Ectodermal cell (in vitro differentiated cells): ENCODE results near the gene SPPL2B.
A peak's percentile ranks its signal among the peaks of the same experiment; 100 is the strongest.

ENCODE experiments used
- H3K27ac ChIP-seq: 2 replicates; pipeline ENCODE4 v1.7.0; 2013; ENCODE audit warnings: mild to moderate bottlenecking, low read depth, low read length; ENCODE audit not compliant: insufficient read depth, poor library complexity, severe bottlenecking
- H3K27me3 ChIP-seq: 2 replicates; pipeline ENCODE4 v1.7.0; 2013; ENCODE audit warnings: mild to moderate bottlenecking, low read length; ENCODE audit not compliant: insufficient read depth, control insufficient read depth, poor library complexity, severe bottlenecking
- H3K36me3 ChIP-seq: one replicate; pipeline ENCODE4 v1.7.0; 2013; ENCODE audit warnings: low read length; ENCODE audit not compliant: control insufficient read depth, insufficient read depth
- H3K4me1 ChIP-seq: one replicate; pipeline ENCODE4 v1.7.0; 2013; ENCODE audit warnings: low read length; ENCODE audit not compliant: control insufficient read depth, insufficient read depth
- H3K4me3 ChIP-seq: 2 replicates; pipeline ENCODE4 v1.7.0; 2013; ENCODE audit warnings: low read depth, low read length, control low read depth; ENCODE audit not compliant: insufficient read depth
- H3K9me3 ChIP-seq: 2 replicates; pipeline ENCODE4 v1.7.0; 2013; ENCODE audit warnings: mild to moderate bottlenecking, low read length, moderate library complexity; ENCODE audit not compliant: control insufficient read depth
- WGBS, 2 experiments: methylation state at CpG; one replicate each; pipeline ENCODE4 v1.1.7; 2013; ENCODE audit warnings: missing lambda C conversion rate in 2 of 2; 5-methylcytosine and 5-hydroxymethylcytosine counted together

SPPL2B gene

DNA sequence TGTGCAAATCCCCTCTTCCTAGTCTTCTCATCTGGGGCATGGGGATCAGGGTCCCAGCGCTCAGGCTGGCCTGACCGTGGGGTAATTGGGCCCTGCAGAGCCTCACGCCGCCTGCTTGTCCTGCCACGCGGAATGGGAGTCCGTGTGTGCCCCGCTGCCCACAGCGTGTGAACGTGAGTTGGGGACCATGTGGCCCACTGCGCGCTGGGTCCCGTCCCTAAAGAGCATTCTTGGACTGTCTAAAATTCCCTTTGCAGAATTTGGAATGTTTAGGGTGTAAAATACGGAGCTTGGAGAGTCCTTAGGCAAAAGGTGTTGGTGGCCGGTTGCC, 34.5 kb downstream of the SPPL2B start:
- Histone ChIP-seq H3K4me3 (no peak overlapping the region), H3K27me3 (peaks cover 42% of the 10 kb centered on the region), H3K4me1 (no peaks in the 10 kb centered on the region), H3K9me3 (no peaks in the 10 kb centered on the region), H3K36me3 (no peaks in the 10 kb centered on the region), H3K27ac (no peak overlapping the region)
- 89 to 90% methylated on average over 15 of the region's 15 CpGs for WGBS, 2 experiments

DNA sequence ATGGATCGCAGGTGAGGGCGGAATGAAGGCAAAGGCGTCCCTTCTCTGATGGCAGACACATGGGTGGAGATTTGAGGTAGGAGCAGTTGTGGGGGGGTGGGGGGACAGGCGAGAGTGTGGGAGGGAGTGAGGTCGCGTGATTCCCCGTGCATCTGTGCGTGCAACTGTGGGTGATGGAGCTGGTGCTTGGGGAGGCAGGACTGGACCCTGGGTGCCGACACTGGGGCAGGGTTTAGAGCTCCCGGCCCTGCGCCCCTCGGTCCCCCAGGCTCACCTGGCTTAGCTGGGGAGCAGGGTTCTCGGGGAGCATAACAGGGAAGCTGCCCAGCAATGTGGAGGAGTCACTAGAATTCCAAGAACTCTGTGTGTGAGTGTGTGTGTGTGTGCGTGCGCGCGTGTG, 34.9 kb downstream of the SPPL2B start:
- H3K9me3 ChIP-seq, result no peaks in the 10 kb centered on the region
- 85 to 88% methylated on average over 17 of the region's 17 CpGs for WGBS, 2 experiments
- no peak overlapping the region for H3K27ac ChIP-seq
- no peaks in the 10 kb centered on the region for H3K36me3 ChIP-seq
- H3K4me1 ChIP-seq, result no peaks in the 10 kb centered on the region
- no peak overlapping the region for H3K4me3 ChIP-seq
- peaks cover 37% of the 10 kb centered on the region for H3K27me3 ChIP-seq

DNA sequence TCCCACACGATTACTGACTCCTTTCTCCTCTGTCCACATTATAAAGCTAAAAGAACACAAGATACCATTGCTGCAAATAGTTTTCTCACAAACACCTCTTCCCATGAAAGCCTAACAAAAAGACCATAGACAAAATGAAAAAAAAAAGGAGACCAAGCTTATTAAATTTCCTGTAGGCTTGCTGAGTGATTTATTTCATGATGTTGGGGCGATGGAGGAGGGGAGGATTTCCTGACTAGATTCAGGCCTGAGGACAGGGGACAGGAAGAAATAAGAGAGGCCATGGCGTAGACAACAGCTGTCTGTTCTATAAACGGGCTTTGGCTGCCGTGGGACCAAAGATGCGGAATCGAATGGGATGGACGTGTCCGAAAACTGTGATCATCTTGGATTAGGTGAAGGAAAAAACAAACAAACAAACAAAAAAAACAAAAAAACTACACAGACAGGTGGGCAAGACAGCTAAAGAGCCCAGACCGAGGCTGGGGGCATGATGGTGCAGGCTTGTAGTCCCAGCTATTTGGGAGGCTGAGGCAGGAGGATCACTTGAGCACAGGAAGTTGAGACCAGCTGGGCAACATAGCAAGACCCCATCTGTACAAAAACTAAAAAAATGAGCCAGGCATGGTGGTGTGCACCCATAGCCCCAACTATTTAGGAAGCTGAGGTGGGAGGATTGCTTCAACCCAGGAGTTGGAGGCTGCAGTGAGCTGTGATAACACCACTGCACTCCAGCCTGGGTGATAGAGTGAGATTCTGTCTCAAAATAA, 36.9 kb downstream of the SPPL2B start:
- Histone ChIP-seq H3K27me3 (peaks cover 18% of the 10 kb centered on the region), H3K36me3 (no peaks in the 10 kb centered on the region), H3K4me3 (no peak overlapping the region), H3K9me3 (no peaks in the 10 kb centered on the region), H3K27ac (no peak overlapping the region), H3K4me1 (no peaks in the 10 kb centered on the region)
- WGBS, 2 experiments, result 91 to 94% methylated on average over 9 to 10 of the region's 10 CpGs

DNA sequence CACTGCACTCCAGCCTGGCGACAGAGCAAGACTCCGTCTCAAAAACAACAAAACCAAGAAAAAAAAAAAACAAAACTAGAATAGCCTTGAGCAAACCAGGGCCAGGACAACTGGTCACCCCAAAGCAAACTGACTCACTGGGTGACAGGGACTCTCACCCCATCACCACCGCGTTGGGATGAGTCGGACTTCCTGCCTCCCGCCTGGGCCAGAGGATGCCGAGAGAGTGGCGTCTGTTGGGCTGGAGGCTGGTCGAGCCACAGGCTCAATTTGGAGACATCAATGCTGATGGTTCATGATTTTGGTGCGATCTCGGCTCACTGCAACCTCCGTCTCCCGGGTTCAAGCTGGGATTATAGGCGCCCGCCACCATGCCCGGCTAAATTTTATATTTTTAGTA, 43.2 kb downstream of the SPPL2B start:
- H3K27me3 ChIP-seq, result no peaks in the 10 kb centered on the region
- H3K9me3 ChIP-seq, result no peaks in the 10 kb centered on the region
- no peak overlapping the region for H3K4me3 ChIP-seq
- 88 to 89% methylated on average over 16 of the region's 16 CpGs for WGBS, 2 experiments
- no peaks in the 10 kb centered on the region for H3K4me1 ChIP-seq
- no peaks in the 10 kb centered on the region for H3K36me3 ChIP-seq
- no peak overlapping the region for H3K27ac ChIP-seq

DNA sequence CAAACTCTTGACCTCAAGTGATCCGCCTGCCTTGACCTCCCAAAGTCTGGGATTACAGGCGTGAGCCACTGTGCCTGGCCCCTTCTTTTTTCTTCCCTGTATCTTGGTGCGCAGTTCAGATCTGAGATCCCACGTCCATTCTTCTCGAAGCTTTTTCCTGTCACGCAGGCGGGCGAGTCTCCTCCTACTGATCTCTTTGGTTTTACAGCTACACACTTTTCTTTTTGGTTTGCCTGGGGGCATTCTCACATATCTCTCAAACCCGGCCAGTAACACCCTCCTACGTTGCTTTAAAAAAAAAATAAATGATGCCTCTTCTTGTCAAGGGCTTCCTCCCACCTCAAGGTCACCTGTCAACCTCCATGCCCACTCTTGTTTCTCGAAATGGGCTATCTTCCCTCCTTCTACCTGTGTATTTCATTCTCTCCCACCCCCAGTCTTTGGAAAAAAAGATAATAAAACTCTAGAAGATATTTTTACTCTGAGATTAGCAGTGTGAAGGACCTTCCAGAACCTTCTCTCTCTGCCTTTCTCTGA, 43.7 kb downstream of the SPPL2B start:
- Histone ChIP-seq H3K4me1 (no peaks in the 10 kb centered on the region), H3K27ac (no peak overlapping the region), H3K4me3 (no peak overlapping the region), H3K27me3 (no peaks in the 10 kb centered on the region), H3K9me3 (no peaks in the 10 kb centered on the region), H3K36me3 (no peaks in the 10 kb centered on the region)
- 87 to 90% methylated on average over 11 of the region's 11 CpGs for WGBS, 2 experiments

DNA sequence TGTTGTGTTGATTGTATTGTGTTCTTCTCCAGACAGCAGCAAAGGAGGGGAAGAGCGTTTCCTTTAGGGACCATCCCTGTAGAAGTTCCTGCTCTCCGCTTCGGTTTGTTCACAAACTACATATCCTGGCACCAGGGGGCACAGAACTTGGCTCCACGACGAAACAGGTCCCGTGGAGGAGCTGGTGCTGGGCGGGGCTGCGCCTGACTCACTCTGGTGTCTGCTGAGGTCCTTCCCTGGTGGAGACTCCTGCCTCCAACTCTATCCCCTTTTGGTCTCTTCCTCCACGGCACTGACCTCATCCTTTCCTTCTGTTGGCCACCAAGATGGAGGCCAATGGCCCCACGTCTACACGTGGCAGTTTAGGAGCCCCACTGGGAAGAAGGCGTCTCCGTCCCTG, 46.3 kb downstream of the SPPL2B start:
- no peaks in the 10 kb centered on the region for H3K9me3 ChIP-seq
- no peak overlapping the region for H3K27ac ChIP-seq
- WGBS, 2 experiments, result 87 to 90% methylated on average over 13 of the region's 13 CpGs
- no peaks in the 10 kb centered on the region for H3K4me1 ChIP-seq
- H3K27me3 ChIP-seq, result no peaks in the 10 kb centered on the region
- no peaks in the 10 kb centered on the region for H3K36me3 ChIP-seq
- no peak overlapping the region for H3K4me3 ChIP-seq

DNA sequence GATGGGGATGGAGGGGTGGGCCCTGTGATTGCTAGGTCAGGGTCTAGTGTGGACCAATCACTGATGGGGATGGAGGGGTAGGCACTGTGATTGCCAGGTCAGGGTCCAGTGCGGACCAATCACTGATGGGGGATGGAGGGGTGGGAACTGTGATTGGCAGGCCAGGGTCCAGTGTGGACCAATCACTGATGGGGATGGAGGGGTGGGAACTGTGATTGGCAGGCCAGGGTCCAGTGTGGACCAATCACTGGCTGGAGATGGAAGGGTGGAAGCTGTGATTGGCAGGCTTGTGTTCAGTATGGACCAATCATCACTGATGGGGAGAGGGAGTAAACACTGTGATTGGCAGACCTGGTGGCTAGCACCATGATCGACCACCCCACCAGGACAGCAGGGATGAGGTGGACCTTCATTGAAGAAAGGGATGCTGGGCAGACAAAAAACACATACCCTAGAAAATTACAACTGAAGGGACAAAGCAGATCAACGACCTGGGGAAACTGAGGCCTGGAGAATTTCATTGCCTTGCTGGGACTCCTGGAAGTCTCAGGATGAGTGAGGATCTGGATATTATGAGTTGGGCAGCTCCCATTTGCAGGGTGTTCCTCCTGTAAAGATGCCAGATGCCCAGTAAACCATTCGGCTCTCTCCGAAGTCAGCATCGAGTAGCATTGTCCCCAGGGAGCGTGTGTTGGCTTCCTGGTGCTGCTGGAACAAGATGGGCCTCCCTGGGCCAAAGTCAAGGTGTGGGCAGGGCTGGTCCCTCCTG, 47.1 kb downstream of the SPPL2B start:
- 90 to 91% methylated on average over 7 of the region's 7 CpGs for WGBS, 2 experiments
- Histone ChIP-seq H3K9me3 (no peaks in the 10 kb centered on the region), H3K36me3 (no peaks in the 10 kb centered on the region), H3K27me3 (no peaks in the 10 kb centered on the region), H3K4me1 (no peaks in the 10 kb centered on the region), H3K27ac (no peak overlapping the region), H3K4me3 (no peak overlapping the region)

DNA sequence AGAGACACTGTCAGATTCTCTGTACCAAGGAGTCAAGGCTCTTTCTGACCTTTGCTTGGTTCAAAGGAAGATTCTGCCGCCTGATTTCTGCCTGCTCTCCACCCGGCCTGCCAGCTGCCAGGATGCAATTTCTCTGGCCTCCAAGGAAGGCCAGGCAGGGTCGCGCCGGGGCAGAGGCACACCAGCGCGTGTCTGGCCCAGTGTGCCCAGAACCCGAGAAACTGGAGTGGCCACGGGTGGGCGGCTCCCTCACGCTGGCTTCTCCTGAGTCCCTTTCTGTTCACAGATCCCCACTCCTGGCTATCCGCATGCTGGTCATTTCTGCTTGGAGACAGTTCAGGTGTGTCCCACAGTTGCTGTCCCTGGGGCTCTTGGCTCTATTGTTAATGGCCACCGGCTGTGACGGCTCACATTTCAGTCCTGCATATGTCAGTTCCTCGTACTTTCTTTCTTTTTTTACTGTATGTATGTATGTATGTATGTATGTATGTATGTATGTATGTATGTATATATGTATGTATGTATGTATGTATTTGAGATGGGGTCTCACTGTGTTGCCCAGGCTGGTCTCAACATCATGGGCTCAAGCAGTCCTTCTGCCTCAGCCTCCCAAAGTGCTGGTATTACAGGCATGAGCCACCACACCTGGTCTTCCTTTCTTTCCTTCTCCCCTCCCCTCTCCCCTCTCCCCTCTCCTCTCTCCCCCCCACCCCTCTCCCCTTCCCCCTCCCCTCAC, 48.5 kb downstream of the SPPL2B start:
- WGBS, 2 experiments, result 80 to 87% methylated on average over 15 of the region's 15 CpGs
- Histone ChIP-seq H3K36me3 (no peaks in the 10 kb centered on the region), H3K27ac (no peak overlapping the region), H3K4me3 (no peak overlapping the region), H3K27me3 (no peaks in the 10 kb centered on the region), H3K4me1 (no peaks in the 10 kb centered on the region), H3K9me3 (no peaks in the 10 kb centered on the region)

DNA sequence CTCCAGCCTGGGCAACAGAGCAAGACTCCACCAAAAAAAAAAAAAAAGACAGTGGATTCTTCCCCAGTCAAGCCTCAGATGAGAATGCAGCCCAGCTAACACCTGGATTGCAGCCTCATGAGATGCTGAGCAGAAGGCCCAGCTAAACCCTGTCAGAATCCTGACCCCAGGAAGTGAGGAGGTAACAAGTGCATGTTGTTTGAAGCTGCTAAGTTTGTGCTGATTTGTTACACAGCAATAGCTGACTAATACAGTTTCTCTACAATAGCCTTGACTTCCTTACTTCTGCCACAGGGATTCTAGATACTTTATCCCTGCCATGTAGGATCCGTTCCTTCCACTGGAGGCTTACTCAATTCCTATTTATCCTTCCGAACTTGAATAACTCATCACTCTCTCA, 52.1 kb downstream of the SPPL2B start:
- Histone ChIP-seq H3K4me1 (no peaks in the 10 kb centered on the region), H3K9me3 (no peaks in the 10 kb centered on the region), H3K4me3 (no peak overlapping the region), H3K36me3 (no peaks in the 10 kb centered on the region), H3K27me3 (no peaks in the 10 kb centered on the region), H3K27ac (peak overlapping the region; percentile 20)
- WGBS, 2 experiments, result 90 to 91% methylated on average over 2 of the region's 2 CpGs
